Uterus (tissue), 4 donors: ENCODE data around the gene CTIF. TPM values are rescaled to one million over a fixed set of nuclear protein-coding genes. Genes with fewer than 3 reads are reported as not detected.

Source experiments
- DNase-seq, 2 donors: peaks; one replicate each; pipeline ENCODE4 v3.0.0-alpha.2; 2019 to 2020
- H3K27ac ChIP-seq, 2 donors: fragments of 200-600 bp; sonication (generic); 1 replicate in 1 of 2; 2 replicates in 1 of 2; pipeline ENCODE4 v1.5.1; 2016 to 2018
- H3K27me3 ChIP-seq, 2 donors: fragments of 200-600 bp; sonication (generic); one replicate each; pipeline ENCODE4 v1.5.1; 2018 to 2019; ENCODE audit warnings: control low read depth in 1 of 2
- H3K36me3 ChIP-seq, 2 donors: fragments of 200-600 bp; sonication (generic); one replicate each; pipeline ENCODE4 v1.5.1; 2019; ENCODE audit warnings: control low read depth in 1 of 2
- H3K4me1 ChIP-seq, 2 donors: fragments of 200-600 bp; sonication (generic); one replicate each; pipeline ENCODE4 v1.5.1; 2018 to 2019; ENCODE audit warnings: control low read depth in 1 of 2
- H3K4me3 ChIP-seq, 2 donors: fragments of 200-600 bp; sonication (generic); 1 replicate in 1 of 2; 2 replicates in 1 of 2; pipeline ENCODE4 v1.5.1; 2018 to 2019; ENCODE audit warnings: mild to moderate bottlenecking in 1 of 2
- H3K9me3 ChIP-seq, 2 donors: fragments of 200-600 bp; sonication (generic); one replicate each; pipeline ENCODE4 v1.5.1; 2019; ENCODE audit warnings: control low read depth in 1 of 2
- POLR2A ChIP-seq, 2 donors: fragments of 450-650 bp; IDR thresholded peaks; one replicate each; pipeline ENCODE4 v1.6.1; 2016; ENCODE audit warnings: antibody characterized with exemption in 2 of 2, mild to moderate bottlenecking in 1 of 2, moderate library complexity in 1 of 2
- intact Hi-C: fragments of 100-400 bp; cut with DNase I; formaldehyde crosslinking; loops from one replicate; pipeline ENCODE4 v1.15.1; 2023; ENCODE audit warnings: low total_unique reads
- total RNA-seq, 4 donors: library from RNA; depleted of rRNA in 3 of 4; stranded (reverse); fragments of >200 nt in 3 of 4; gene quantifications; one replicate each; pipeline versions ENCODE4 v1.1.0 to v1.2.4, GENCODE V29; 2014 to 2023
- TF ChIP-seq, protein P1 (sequence below), 4 experiments: fragments of 200-600 bp in 2 of 4; fragments of 450-650 bp in 2 of 4; sonication (generic) in 2 of 4; IDR thresholded peaks; one replicate each; pipeline ENCODE4 v1.5.1; 2016 to 2019; ENCODE audit warnings: antibody characterized with exemption in 4 of 4, mild to moderate bottlenecking in 2 of 4, moderate library complexity in 1 of 4
- donor health status: DM: yes; HTN: yes; CAD: no.

The CTIF gene
- total RNA-seq, 4 donors from 2014 or later = 11.3 to 94.3 (median 48.0) TPM

- TF ChIP-seq, protein P1, sequence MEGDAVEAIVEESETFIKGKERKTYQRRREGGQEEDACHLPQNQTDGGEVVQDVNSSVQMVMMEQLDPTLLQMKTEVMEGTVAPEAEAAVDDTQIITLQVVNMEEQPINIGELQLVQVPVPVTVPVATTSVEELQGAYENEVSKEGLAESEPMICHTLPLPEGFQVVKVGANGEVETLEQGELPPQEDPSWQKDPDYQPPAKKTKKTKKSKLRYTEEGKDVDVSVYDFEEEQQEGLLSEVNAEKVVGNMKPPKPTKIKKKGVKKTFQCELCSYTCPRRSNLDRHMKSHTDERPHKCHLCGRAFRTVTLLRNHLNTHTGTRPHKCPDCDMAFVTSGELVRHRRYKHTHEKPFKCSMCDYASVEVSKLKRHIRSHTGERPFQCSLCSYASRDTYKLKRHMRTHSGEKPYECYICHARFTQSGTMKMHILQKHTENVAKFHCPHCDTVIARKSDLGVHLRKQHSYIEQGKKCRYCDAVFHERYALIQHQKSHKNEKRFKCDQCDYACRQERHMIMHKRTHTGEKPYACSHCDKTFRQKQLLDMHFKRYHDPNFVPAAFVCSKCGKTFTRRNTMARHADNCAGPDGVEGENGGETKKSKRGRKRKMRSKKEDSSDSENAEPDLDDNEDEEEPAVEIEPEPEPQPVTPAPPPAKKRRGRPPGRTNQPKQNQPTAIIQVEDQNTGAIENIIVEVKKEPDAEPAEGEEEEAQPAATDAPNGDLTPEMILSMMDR (IDR thresholded peaks at IDR 0.05) = no peak
- TF ChIP-seq POLR2A (IDR thresholded peaks at IDR 0.05) = no peak
- Histone ChIP-seq H3K4me3 (no peak overlapping the region), H3K36me3 (no peaks in the 10 kb centered on the region), H3K4me1 (peaks cover 3% of the 10 kb centered on the region in 2 donors), H3K27me3 (no peaks in the 10 kb centered on the region), H3K9me3 (no peaks in the 10 kb centered on the region), H3K27ac (no peak overlapping the region)
- intact Hi-C loops = no loop called here
- no peak for DNase-seq
Observed at GRCh38 chr18:48678237-48679115, 139.6 kb downstream of the CTIF start.

DNA sequence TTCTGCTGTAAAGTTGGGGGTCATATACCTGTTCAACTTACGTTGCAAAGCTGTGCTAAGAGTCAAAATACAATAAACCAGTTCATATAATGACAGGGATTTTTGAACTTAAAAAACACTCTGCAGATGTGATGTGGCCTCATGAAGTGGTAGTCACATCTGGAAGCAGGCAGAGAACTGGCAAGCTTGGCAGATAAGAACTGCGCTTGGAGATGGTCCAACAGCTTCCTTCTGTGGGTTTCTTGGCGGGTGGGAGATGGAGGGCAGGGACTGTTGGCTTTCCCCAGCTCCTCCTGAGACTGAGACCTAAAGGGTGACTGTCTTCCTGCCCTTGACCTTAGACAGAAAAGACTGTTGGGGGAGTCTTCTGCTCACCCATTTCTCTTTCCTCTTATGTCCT lies 140.4 kb downstream of the CTIF start:
- Histone ChIP-seq H3K36me3 (no peaks in the 10 kb centered on the region), H3K9me3 (no peaks in the 10 kb centered on the region), H3K27me3 (no peaks in the 10 kb centered on the region), H3K4me3 (no peak overlapping the region), H3K4me1 (peaks cover 3% of the 10 kb centered on the region in 2 donors), H3K27ac (peak overlapping the region in 1 of 2 donors; percentile 57)
- TF ChIP-seq, protein P1 (IDR thresholded peaks at IDR 0.05) = no peak
- TF ChIP-seq POLR2A (IDR thresholded peaks at IDR 0.05) = no peak
- DNase-seq = no peak
- intact Hi-C loops = no loop called here

GRCh38 chr18:48680339-48681250 lies 141.8 kb downstream of the CTIF start:
- peak; percentile 60 to 63 for DNase-seq
- Histone ChIP-seq H3K4me3 (no peak overlapping the region), H3K27ac (peak overlapping the region; percentile 29 to 57), H3K36me3 (no peaks in the 10 kb centered on the region), H3K9me3 (no peaks in the 10 kb centered on the region), H3K27me3 (no peaks in the 10 kb centered on the region), H3K4me1 (no peaks in the 10 kb centered on the region)
- intact Hi-C loops = loop anchor here (10.0 kb wide), 1 partner anchor 56 kb away; no protein-coding TSS in a partner anchor
- TF ChIP-seq POLR2A (IDR thresholded peaks at IDR 0.05) = no peak
- TF ChIP-seq, protein P1 (IDR thresholded peaks at IDR 0.05) = peak in 2 of 4 experiments; percentile 20 to 25

DNA sequence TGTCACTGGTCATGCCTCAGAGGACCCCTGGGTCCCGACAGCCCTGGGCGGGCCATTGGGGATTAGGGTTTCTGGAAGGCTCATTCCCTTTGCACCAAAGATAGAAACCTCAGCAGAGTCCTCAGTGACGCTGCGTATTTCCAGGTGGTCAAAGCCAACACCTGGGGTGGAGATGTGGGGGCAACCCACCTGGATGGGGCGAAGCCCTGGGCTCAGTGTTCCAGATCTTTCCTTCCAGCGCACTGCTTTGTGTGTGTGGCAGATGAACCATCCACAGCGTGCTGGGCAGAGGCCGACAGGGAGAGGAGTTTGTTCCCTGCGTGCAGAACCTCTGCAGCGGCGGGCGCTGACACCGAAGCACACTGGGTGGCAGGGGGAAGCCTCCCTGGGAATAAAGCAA lies 143.9 kb downstream of the CTIF start:
- Histone ChIP-seq H3K4me3 (no peak overlapping the region), H3K27ac (no peak overlapping the region), H3K36me3 (no peaks in the 10 kb centered on the region), H3K27me3 (no peaks in the 10 kb centered on the region), H3K4me1 (no peaks in the 10 kb centered on the region), H3K9me3 (no peaks in the 10 kb centered on the region)
- intact Hi-C loops = loop anchor here (10.0 kb wide), 1 partner anchor 58 kb away; no protein-coding TSS in a partner anchor
- TF ChIP-seq POLR2A (IDR thresholded peaks at IDR 0.05) = no peak
- no peak for DNase-seq

- no peak for DNase-seq
- intact Hi-C loops = loop anchor here (10.0 kb wide), 1 partner anchor 58 kb away; no protein-coding TSS in a partner anchor
- Histone ChIP-seq H3K4me3 (no peak overlapping the region), H3K27me3 (no peaks in the 10 kb centered on the region), H3K9me3 (no peaks in the 10 kb centered on the region), H3K36me3 (no peaks in the 10 kb centered on the region), H3K27ac (no peak overlapping the region), H3K4me1 (no peaks in the 10 kb centered on the region)
- TF ChIP-seq POLR2A (IDR thresholded peaks at IDR 0.05) = no peak
- TF ChIP-seq, protein P1 (IDR thresholded peaks at IDR 0.05) = no peak
Observed at GRCh38 chr18:48683197-48683596, 144.4 kb downstream of the CTIF start.
